HepG2 (cell line): ENCODE results near the gene TMEM114. TPM values are rescaled to one million over a fixed set of nuclear protein-coding genes. Genes with fewer than 3 reads are reported as not detected.

ENCODE experiments used
- ATAC-seq: fragments of 200-7000 bp; cut with Tn5 transposase; 3 replicates; pipeline ENCODE4 v1.9.1; 2020; ENCODE audit warnings: mild to moderate bottlenecking, moderate library complexity
- BruUV-seq: library from RNA; stranded (reverse); fragments of 400-500 nt; replicated peaks from 2 replicates; lab custom pipeline; 2021; lab: Mats Ljungman, UMichigan
- CTCF ChIA-PET: fragments of 300-600 bp; formaldehyde crosslinking; extraction: SDS; loops from one replicate; lab custom pipeline; 2021; ENCODE audit warnings: low total read pairs, inconsistent platforms, low intra/inter-chr PET ratio; lab: Yijun Ruan, JAX
- POLR2A ChIA-PET: fragments of 350-600 bp; sonication (Branson Sonifier 250); formaldehyde crosslinking; loops from one replicate; lab custom pipeline; 2020; ENCODE audit warnings: antibody characterized with exemption, inconsistent platforms; lab: Yijun Ruan, JAX
- DNase-seq: peaks from one replicate; pipeline ENCODE4 v3.0.0-alpha.2; 2015; ENCODE audit warnings: low spot score
- FAIRE-seq: peaks from 3 replicates; lab custom pipeline; 2011; peaks lifted over from hg19 to GRCh38; lab: Jason Lieb, UNC
- H2AFZ ChIP-seq: one replicate; pipeline ENCODE4 v1.6.1; 2011; ENCODE audit warnings: low read length, inconsistent platforms
- H3K27ac ChIP-seq: fragments of 300-600 bp; 3 replicates; pipeline ENCODE4 v1.8.0; 2011; ENCODE audit warnings: mixed run types, mild to moderate bottlenecking, mixed read lengths, low read length, inconsistent platforms; ENCODE audit not compliant: insufficient read depth; ENCODE audit errors: extremely low read length
- H3K27me3 ChIP-seq, 2 experiments: fragments of 200-600 bp in 1 of 2; 2 replicates in 1 of 2; 3 replicates in 1 of 2; pipeline versions ENCODE4 v1.6.0 to v1.8.0; 2011; ENCODE audit warnings: low read length in 2 of 2, mild to moderate bottlenecking in 2 of 2, moderate library complexity in 2 of 2, inconsistent platforms in 1 of 2; ENCODE audit not compliant: insufficient read depth in 2 of 2, control insufficient read depth in 1 of 2
- H3K36me3 ChIP-seq, 2 experiments: fragments of 200-600 bp in 1 of 2; replicated peaks in 1 of 2; 2 replicates in 1 of 2; 3 replicates in 1 of 2; pipeline versions ENCODE4 v1.5.1 to v1.8.0; 2011; ENCODE audit warnings: low read length in 2 of 2, inconsistent platforms in 1 of 2; ENCODE audit not compliant: insufficient read depth in 2 of 2, control insufficient read depth in 1 of 2
- H3K4me1 ChIP-seq: 2 replicates; pipeline ENCODE4 v1.5.1; 2012; ENCODE audit warnings: low read length, inconsistent platforms; ENCODE audit not compliant: insufficient read depth
- H3K4me2 ChIP-seq: 2 replicates; pipeline ENCODE4 v1.6.0; 2011; ENCODE audit warnings: low read depth, low read length, inconsistent platforms
- H3K4me3 ChIP-seq, 3 experiments: fragments of 200-600 bp in 1 of 3; sonication (generic), shearing (Covaris generic) in 1 of 3; replicated peaks in 1 of 3; 2 replicates each; pipeline ENCODE4 v1.5.1; 2011 to 2016; ENCODE audit warnings: low read length in 3 of 3, inconsistent platforms in 2 of 3, low read depth in 2 of 3, mild to moderate bottlenecking in 2 of 3, control low read depth in 1 of 3, mixed read lengths in 1 of 3; ENCODE audit not compliant: insufficient read depth in 1 of 3
- H3K79me2 ChIP-seq: one replicate; pipeline ENCODE4 v1.6.1; 2011; ENCODE audit warnings: low read length, inconsistent platforms; ENCODE audit not compliant: insufficient read depth
- H3K9ac ChIP-seq: 2 replicates; pipeline ENCODE4 v1.6.0; 2011; ENCODE audit warnings: mild to moderate bottlenecking, low read depth, low read length, inconsistent platforms; ENCODE audit not compliant: insufficient read depth
- H3K9me3 ChIP-seq: 2 replicates; pipeline ENCODE4 v1.5.1; 2012; ENCODE audit warnings: mild to moderate bottlenecking, low read length
- H4K20me1 ChIP-seq: 2 replicates; pipeline ENCODE4 v1.6.0; 2011; ENCODE audit warnings: inconsistent platforms, mild to moderate bottlenecking, low read length, moderate library complexity; ENCODE audit not compliant: insufficient read depth
- ATF7-NPFF ChIP-seq: sonication (generic); formaldehyde crosslinking; IDR thresholded peaks from 2 replicates; pipeline ENCODE4 v1.8.1; 2023; ENCODE audit warnings: mild to moderate bottlenecking, low read depth, missing genetic modification reagents, moderate library complexity
- CEBPZ ChIP-seq: IDR thresholded peaks from 2 replicates; pipeline ENCODE4 v1.6.1; 2012; ENCODE audit warnings: low read length, improper control_type of control experiment
- CSRNP1 ChIP-seq: sonication (generic); formaldehyde crosslinking; IDR thresholded peaks from 2 replicates; pipeline ENCODE4 v1.8.1; 2023; ENCODE audit warnings: mild to moderate bottlenecking, missing genetic modification reagents
- GATA4 ChIP-seq: sonication (generic); IDR thresholded peaks from 2 replicates; pipeline ENCODE4 v1.6.1; 2016; ENCODE audit warnings: antibody characterized with exemption, low read depth, borderline replicate concordance
- LRRFIP1 ChIP-seq: sonication (generic); formaldehyde crosslinking; conservative IDR thresholded peaks from 2 replicates; pipeline ENCODE4 v1.4.0; 2020; ENCODE audit warnings: missing genetic modification reagents
- MTF2 ChIP-seq: sonication (generic); formaldehyde crosslinking; IDR thresholded peaks from 2 replicates; pipeline ENCODE4 v1.5.0; 2020; ENCODE audit warnings: missing genetic modification reagents, borderline replicate concordance
- RAD21 ChIP-seq: fragments of 450-650 bp; formaldehyde crosslinking; IDR thresholded peaks from 2 replicates; pipeline ENCODE4 v1.5.0; 2020; ENCODE audit warnings: mild to moderate bottlenecking
- SP5 ChIP-seq: IDR thresholded peaks from 2 replicates; pipeline ENCODE4 v1.6.1; 2016; ENCODE audit warnings: low read depth, borderline replicate concordance
- THRA ChIP-seq: sonication (generic); formaldehyde crosslinking; IDR thresholded peaks from 2 replicates; pipeline ENCODE4 v1.4.0; 2020; ENCODE audit warnings: missing genetic modification reagents, borderline replicate concordance
- ZBTB37 ChIP-seq: sonication (generic); formaldehyde crosslinking; IDR thresholded peaks from 2 replicates; pipeline ENCODE4 v1.4.0; 2020; ENCODE audit warnings: mild to moderate bottlenecking, missing genetic modification reagents
- ZNF224 ChIP-seq: sonication (generic); formaldehyde crosslinking; IDR thresholded peaks from 2 replicates; pipeline ENCODE4 v1.5.0; 2020; ENCODE audit warnings: mild to moderate bottlenecking, missing genetic modification reagents
- ZNF33B ChIP-seq: sonication (generic); formaldehyde crosslinking; IDR thresholded peaks from 2 replicates; pipeline ENCODE4 v1.5.1; 2020; ENCODE audit warnings: mild to moderate bottlenecking, missing genetic modification reagents
- ZNF546 ChIP-seq: sonication (generic); formaldehyde crosslinking; conservative IDR thresholded peaks from 2 replicates; pipeline ENCODE4 v1.8.1; 2023; ENCODE audit warnings: mild to moderate bottlenecking, missing genetic modification reagents
- ZNF746 ChIP-seq: sonication (generic); formaldehyde crosslinking; IDR thresholded peaks from 2 replicates; pipeline ENCODE4 v1.8.0; 2022; ENCODE audit warnings: mild to moderate bottlenecking, missing genetic modification reagents
- ZNF878 ChIP-seq: sonication (generic); formaldehyde crosslinking; IDR thresholded peaks from 2 replicates; pipeline ENCODE4 v1.8.1; 2023; ENCODE audit warnings: mild to moderate bottlenecking, missing genetic modification reagents, moderate library complexity
- WGBS: methylation state at CpG from one replicate; pipeline ENCODE4 v1.1.6; 2017; ENCODE audit warnings: low lambda C conversion rate; 5-methylcytosine and 5-hydroxymethylcytosine counted together
- in situ Hi-C: cut with HindIII; loops from 2 replicates; pipeline ENCODE4 v1.10.0; 2017; ENCODE audit warnings: low pct_unique_long_range_greater_than_20kb; ENCODE audit not compliant: extremely low pct_ligation_motif_present
- intact Hi-C: fragments of 100-400 bp; cut with micrococcal nuclease; formaldehyde crosslinking; loops from one replicate; pipeline ENCODE4 v1.10.0; 2022; ENCODE audit not compliant: unreplicated experiment
- polyA plus RNA-seq, 8 experiments: library from polyadenylated mRNA; depleted of rRNA in 3 of 8; stranded (reverse) in 7 of 8; unstranded in 1 of 8; fragments of >200 nt; fragmentation: Illumina TruSeq in 4 of 8; extraction: Trizol in 4 of 8; gene quantifications; 2 replicates each; pipeline versions ENCODE4 v1.2.1 to v1.2.3, GENCODE V29; 2011 to 2016; ENCODE audit warnings: low read depth in 4 of 8, missing spikeins in 1 of 8, mixed read lengths in 1 of 8; ENCODE audit not compliant: insufficient read depth in 1 of 8
- total RNA-seq, 5 experiments: library from RNA; depleted of rRNA; stranded (reverse); fragments of >200 nt; fragmentation: Illumina TruSeq; extraction: Trizol; gene quantifications; 2 replicates each; pipeline ENCODE4 v1.2.3, GENCODE V29; 2016; ENCODE audit warnings: low read depth in 1 of 5

TMEM114 gene
- total and polyA plus RNA-seq, 2 of the 13 experiments (the other 11 are each of a cell fraction or from before 2014, with no cell fraction given): not detected

GRCh38 chr16:8548166-8548565, 42.1 kb downstream of the TMEM114 start:
- in situ Hi-C loops (no loop called here), intact Hi-C loops (no loop called here)
- WGBS: 80% methylated on average over 3 of the region's 3 CpGs
- no peak overlapping the region for H3K27ac ChIP-seq
- H3K9me3 ChIP-seq: no peaks in the 10 kb centered on the region
- no TSS peak for BruUV-seq
- H3K4me3 ChIP-seq: no peak overlapping the region
- FAIRE-seq (no peak), ATAC-seq (no peak), DNase-seq (no peak)
- H4K20me1 ChIP-seq: no peaks in the 10 kb centered on the region
- H3K4me1 ChIP-seq: peaks cover 88% of the 10 kb centered on the region
- H3K36me3 ChIP-seq: no peaks in the 10 kb centered on the region
- no peak overlapping the region for H2AFZ ChIP-seq
- TF ChIP-seq MTF2 (CRISPR knock-in tag) (no peak), RAD21 (no peak), THRA (no peak), SP5 (CRISPR knock-in tag) (no peak), LRRFIP1 (no peak), CSRNP1 (CRISPR knock-in tag) (no peak), ZBTB37 (no peak), ZNF546 (no peak), CEBPZ (no peak), ATF7-NPFF (no peak), GATA4 (no peak), ZNF224 (CRISPR knock-in tag) (no peak), ZNF746 (CRISPR knock-in tag) (no peak), ZNF33B (CRISPR knock-in tag) (no peak), ZNF878 (CRISPR knock-in tag) (no peak)
- ChIA-PET CTCF (no interaction called here), POLR2A (no interaction called here)
- H3K27me3 ChIP-seq: peaks cover 0 to 11% of the 10 kb centered on the region in 2 experiments; a peak in 2 of 5 replicates
- no peak overlapping the region for H3K4me2 ChIP-seq
- H3K79me2 ChIP-seq: no peaks in the 10 kb centered on the region
- H3K9ac ChIP-seq: no peak overlapping the region
